Airway epithelial cell (primary cell): Measurements from ENCODE around the gene LRIG2. TPM values are rescaled to one million over a fixed set of nuclear protein-coding genes. Genes with fewer than 3 reads are reported as not detected.

Experiments
- total RNA-seq: library from RNA; depleted of rRNA; stranded (reverse); fragments of >200 nt; gene quantifications from 2 replicates; pipeline ENCODE4 v1.2.3, GENCODE V29; 2015

LRIG2 gene, protein sequence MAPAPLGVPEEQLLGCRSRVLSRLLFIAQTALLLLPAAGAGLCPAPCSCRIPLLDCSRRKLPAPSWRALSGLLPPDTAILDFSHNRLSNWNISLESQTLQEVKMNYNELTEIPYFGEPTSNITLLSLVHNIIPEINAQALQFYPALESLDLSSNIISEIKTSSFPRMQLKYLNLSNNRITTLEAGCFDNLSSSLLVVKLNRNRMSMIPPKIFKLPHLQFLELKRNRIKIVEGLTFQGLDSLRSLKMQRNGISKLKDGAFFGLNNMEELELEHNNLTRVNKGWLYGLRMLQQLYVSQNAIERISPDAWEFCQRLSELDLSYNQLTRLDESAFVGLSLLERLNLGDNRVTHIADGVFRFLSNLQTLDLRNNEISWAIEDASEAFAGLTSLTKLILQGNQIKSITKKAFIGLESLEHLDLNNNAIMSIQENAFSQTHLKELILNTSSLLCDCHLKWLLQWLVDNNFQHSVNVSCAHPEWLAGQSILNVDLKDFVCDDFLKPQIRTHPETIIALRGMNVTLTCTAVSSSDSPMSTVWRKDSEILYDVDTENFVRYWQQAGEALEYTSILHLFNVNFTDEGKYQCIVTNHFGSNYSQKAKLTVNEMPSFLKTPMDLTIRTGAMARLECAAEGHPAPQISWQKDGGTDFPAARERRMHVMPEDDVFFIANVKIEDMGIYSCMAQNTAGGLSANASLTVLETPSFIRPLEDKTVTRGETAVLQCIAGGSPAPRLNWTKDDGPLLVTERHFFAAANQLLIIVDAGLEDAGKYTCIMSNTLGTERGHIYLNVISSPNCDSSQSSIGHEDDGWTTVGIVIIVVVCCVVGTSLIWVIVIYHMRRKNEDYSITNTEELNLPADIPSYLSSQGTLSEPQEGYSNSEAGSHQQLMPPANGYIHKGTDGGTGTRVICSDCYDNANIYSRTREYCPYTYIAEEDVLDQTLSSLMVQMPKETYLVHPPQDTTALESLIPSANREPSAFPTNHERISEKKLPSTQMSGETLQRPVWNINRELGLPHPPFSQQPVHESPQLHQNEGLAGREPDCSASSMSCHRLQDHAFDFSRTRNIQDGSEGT
- 6.4 and 12.1 TPM in 2 replicates for total RNA-seq

GRCh38 chr1:113072757-113073478 lies at the start of gene LRIG2:
Gene LRIG2 (plus strand): TSS chr1:113073198. CDS start chr1:113073407, 209 bp downstream.

Other genes with a start within 250 kb of the LRIG2 start
- gene SLC16A1, start 117.0 kb upstream of the LRIG2 start, total RNA-seq, result 109 and 127 TPM in 2 replicates